A549 treated with AZD2906 at 1 μM for 4 hours (cell line): ENCODE results near the gene EDRF1. TPM values are rescaled to one million over a fixed set of nuclear protein-coding genes. Genes with fewer than 3 reads are reported as not detected.

ENCODE experiments used
- total RNA-seq: library from RNA; stranded (reverse); fragments of 200-300 nt; extraction: Qiagen RNA extraction; gene quantifications from 5 replicates; pipeline ENCODE4 v1.2.3, GENCODE V29; 2022

Gene EDRF1
- 12.7 to 14.5 TPM (median 14.1 TPM) in 5 replicates for total RNA-seq

GRCh38 chr10:125719173-125720001 is at the start of gene EDRF1:
Gene EDRF1, plus strand, starts transcription at chr10:125719709. Its CDS starts 99 bp downstream, at chr10:125719808.

GRCh38 chr10:125683063-125683462 is 36.4 kb upstream of the EDRF1 start, which contains the start of gene TEX36:
Gene TEX36, minus strand, starts transcription at chr10:125683163. Its CDS starts 174 bp downstream, at chr10:125682989.

GRCh38 chr10:125775491-125776106 is 56.1 kb downstream of the EDRF1 start, which contains the start of gene MMP21:
Gene MMP21, minus strand, starts transcription at chr10:125775821. Its CDS starts 0 bp downstream, at chr10:125775821.

Other genes starting within 250 kb of the EDRF1 start
- not detected in 5 replicates for gene TEX36, start 36.5 kb upstream of the EDRF1 start, total RNA-seq
- gene MMP21, start 56.1 kb downstream of the EDRF1 start, total RNA-seq = 0.03 TPM in 1 of 5 replicates, not detected in the others
- gene UROS, start 103.5 kb downstream of the EDRF1 start, total RNA-seq = 53.9 to 58.7 TPM (median 55.6 TPM) in 5 replicates
- gene BCCIP, start 103.8 kb downstream of the EDRF1 start, total RNA-seq = 89.7 to 116 TPM (median 97.9 TPM) in 5 replicates
- gene DHX32, start 161.6 kb downstream of the EDRF1 start, total RNA-seq = 28.4 to 37.6 TPM (median 33.0 TPM) in 5 replicates
- 1.8 to 2.7 TPM (median 2.2 TPM) in 5 replicates for gene FANK1, start 176.9 kb downstream of the EDRF1 start, total RNA-seq